ENCODE results near the gene HIF1A.
A peak's percentile ranks its signal among the peaks of the same experiment; 100 is the strongest.
"Not testable (repeated sequence)": the region's sequence is repeated elsewhere in the genome, so short reads cannot be mapped to it uniquely, and the experiment has no call there.

HIF1A gene

DNA sequence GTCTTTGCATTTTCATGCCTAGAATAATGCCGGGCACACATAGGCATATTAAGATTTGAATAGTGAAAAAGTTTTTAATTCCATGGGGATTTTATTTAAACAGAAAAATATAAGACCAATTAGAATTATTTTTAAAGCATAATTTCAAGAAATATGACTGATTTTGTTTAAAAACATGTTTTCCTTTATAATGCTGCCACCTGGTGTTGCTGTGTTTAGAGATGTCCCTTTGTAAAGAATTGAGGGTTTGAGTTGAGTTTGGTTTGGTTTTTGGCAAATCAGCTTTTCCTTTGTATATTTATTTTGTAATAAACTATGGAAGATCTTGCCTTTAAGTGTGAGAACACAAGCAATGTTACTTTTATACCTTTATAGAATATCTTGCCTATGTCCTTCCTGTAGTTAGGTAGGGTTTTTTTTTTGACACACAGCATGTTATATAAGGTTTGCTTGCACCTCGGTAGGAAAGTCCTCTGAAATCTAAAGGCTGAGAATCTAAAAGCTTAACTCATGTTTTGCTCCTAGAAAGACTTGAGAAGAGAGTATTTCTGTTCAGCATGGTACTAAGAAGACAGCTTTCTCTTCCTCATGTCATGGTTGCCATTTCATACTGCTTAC, 35.6 kb downstream of the HIF1A start:
- no peak for TF ChIP-seq ZFX (IDR thresholded peaks at IDR 0.05; ENCODE audit: borderline replicate concordance)
- TF ChIP-seq, protein P1, sequence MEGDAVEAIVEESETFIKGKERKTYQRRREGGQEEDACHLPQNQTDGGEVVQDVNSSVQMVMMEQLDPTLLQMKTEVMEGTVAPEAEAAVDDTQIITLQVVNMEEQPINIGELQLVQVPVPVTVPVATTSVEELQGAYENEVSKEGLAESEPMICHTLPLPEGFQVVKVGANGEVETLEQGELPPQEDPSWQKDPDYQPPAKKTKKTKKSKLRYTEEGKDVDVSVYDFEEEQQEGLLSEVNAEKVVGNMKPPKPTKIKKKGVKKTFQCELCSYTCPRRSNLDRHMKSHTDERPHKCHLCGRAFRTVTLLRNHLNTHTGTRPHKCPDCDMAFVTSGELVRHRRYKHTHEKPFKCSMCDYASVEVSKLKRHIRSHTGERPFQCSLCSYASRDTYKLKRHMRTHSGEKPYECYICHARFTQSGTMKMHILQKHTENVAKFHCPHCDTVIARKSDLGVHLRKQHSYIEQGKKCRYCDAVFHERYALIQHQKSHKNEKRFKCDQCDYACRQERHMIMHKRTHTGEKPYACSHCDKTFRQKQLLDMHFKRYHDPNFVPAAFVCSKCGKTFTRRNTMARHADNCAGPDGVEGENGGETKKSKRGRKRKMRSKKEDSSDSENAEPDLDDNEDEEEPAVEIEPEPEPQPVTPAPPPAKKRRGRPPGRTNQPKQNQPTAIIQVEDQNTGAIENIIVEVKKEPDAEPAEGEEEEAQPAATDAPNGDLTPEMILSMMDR (IDR thresholded peaks at IDR 0.05), result peak; percentile 37
- no peak overlapping the region for H3K27ac ChIP-seq

GRCh38 chr14:61733972-61734371, 38.7 kb downstream of the HIF1A start:
- TF ChIP-seq ZFX (IDR thresholded peaks at IDR 0.05; ENCODE audit: borderline replicate concordance), result no peak
- H3K27ac ChIP-seq, result no peak overlapping the region

- no peak for TF ChIP-seq ZFX (IDR thresholded peaks at IDR 0.05; ENCODE audit: borderline replicate concordance)
- TF ChIP-seq, protein P1 (IDR thresholded peaks at IDR 0.05), result no peak
These were observed 41.4 kb downstream of the HIF1A start for GRCh38 chr14:61736751-61737150.

DNA sequence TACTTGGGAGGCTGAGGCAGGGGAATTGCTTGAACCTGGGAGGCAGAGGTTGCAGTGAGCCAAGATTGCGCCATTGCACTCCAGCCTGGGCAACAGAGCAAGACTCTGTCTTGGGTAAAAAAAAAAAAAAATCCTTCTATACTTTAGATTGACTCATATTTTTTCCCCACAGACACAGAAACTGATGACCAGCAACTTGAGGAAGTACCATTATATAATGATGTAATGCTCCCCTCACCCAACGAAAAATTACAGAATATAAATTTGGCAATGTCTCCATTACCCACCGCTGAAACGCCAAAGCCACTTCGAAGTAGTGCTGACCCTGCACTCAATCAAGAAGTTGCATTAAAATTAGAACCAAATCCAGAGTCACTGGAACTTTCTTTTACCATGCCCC, 42.6 kb downstream of the HIF1A start:
- H3K27ac ChIP-seq, result no peak overlapping the region
- TF ChIP-seq, protein P1 (IDR thresholded peaks at IDR 0.05), result no peak
- no peak for TF ChIP-seq ZFX (IDR thresholded peaks at IDR 0.05; ENCODE audit: borderline replicate concordance)

More at GRCh38 chr14:61736751-61737150, 41.4 kb downstream of the HIF1A start:
- no peak overlapping the region for H3K27ac ChIP-seq

- no peak overlapping the region for H3K27ac ChIP-seq
- TF ChIP-seq, protein P1 (IDR thresholded peaks at IDR 0.05), result no peak
- TF ChIP-seq ZFX (IDR thresholded peaks at IDR 0.05; ENCODE audit: borderline replicate concordance), result no peak
These were observed 43.8 kb downstream of the HIF1A start for GRCh38 chr14:61739133-61739532.

GRCh38 chr14:61742371-61742770, 47.1 kb downstream of the HIF1A start:
- H3K27ac ChIP-seq, result no peak overlapping the region
- no peak for TF ChIP-seq ZFX (IDR thresholded peaks at IDR 0.05; ENCODE audit: borderline replicate concordance)
- TF ChIP-seq, protein P1 (IDR thresholded peaks at IDR 0.05), result no peak

GRCh38 chr14:61744238-61744637, 48.9 kb downstream of the HIF1A start:
- TF ChIP-seq ZFX (IDR thresholded peaks at IDR 0.05; ENCODE audit: borderline replicate concordance), result no peak
- TF ChIP-seq, protein P1 (IDR thresholded peaks at IDR 0.05), result no peak
- H3K27ac ChIP-seq, result no peak overlapping the region

DNA sequence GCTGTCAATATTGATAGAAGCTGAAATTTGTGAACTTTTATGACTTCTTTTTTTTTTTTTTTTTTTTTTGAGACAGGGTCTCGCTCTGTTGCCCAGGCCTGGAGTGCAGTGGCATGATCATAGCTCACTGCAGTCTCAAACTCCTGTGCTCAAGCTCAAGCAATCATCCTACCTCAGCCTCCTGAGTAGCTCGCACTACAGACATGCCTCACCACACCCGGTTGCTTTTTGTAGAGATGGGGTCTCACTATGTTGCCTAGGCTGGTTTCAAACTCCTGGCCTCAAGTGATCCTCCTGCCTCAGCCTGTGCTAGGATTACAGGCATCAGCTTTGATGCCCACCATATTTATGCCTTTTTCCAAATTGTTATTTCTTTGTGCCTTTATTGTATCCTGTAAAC, 51.0 kb downstream of the HIF1A start:
- not testable (repeated sequence) for H3K27ac ChIP-seq

All from 22Rv1 (cell line).